GM12875 (cell line): ENCODE results near the gene KNTC1.

ENCODE experiments used
- H3K4me3 ChIP-seq: one replicate; pipeline ENCODE4 v1.5.1; 2011; ENCODE audit warnings: low read depth, low read length, control low read depth
- CTCF ChIP-seq: IDR thresholded peaks from 2 replicates; pipeline ENCODE4 v1.5.1; 2011; ENCODE audit warnings: low read depth, mild to moderate bottlenecking, control low read depth, inconsistent platforms, low read length, moderate library complexity, borderline replicate concordance; ENCODE audit not compliant: insufficient read depth

KNTC1 gene

GRCh38 chr12:122596838-122597237 is 69.8 kb downstream of the KNTC1 start:
- no peak overlapping the region for H3K4me3 ChIP-seq
- TF ChIP-seq CTCF: no peak

GRCh38 chr12:122602456-122602855 is 75.4 kb downstream of the KNTC1 start:
- H3K4me3 ChIP-seq: no peak overlapping the region
- no peak for TF ChIP-seq CTCF

- no peak for TF ChIP-seq CTCF
- H3K4me3 ChIP-seq: no peak overlapping the region
Measured at GRCh38 chr12:122604993-122605392, 77.9 kb downstream of the KNTC1 start.

- no peak overlapping the region for H3K4me3 ChIP-seq
- no peak for TF ChIP-seq CTCF
Measured at GRCh38 chr12:122609732-122610131, 82.7 kb downstream of the KNTC1 start.

- no peak overlapping the region for H3K4me3 ChIP-seq
Measured at GRCh38 chr12:122610207-122610606, 83.2 kb downstream of the KNTC1 start.

GRCh38 chr12:122610911-122611310 is 83.9 kb downstream of the KNTC1 start:
- no peak overlapping the region for H3K4me3 ChIP-seq
- TF ChIP-seq CTCF: no peak

More at GRCh38 chr12:122610207-122610606, 83.2 kb downstream of the KNTC1 start:
- no peak for TF ChIP-seq CTCF

GRCh38 chr12:122614839-122615238 is 87.8 kb downstream of the KNTC1 start:
- no peak for TF ChIP-seq CTCF
- no peak overlapping the region for H3K4me3 ChIP-seq
